Keratinocyte (primary cell): ENCODE data around the gene TRIM10. TPM values are rescaled to one million over a fixed set of nuclear protein-coding genes. Genes with fewer than 3 reads are reported as not detected.
A peak's percentile ranks its signal among the peaks of the same experiment; 100 is the strongest.

Source experiments
- DNase-seq: peaks from one replicate; pipeline ENCODE4 v3.0.0-alpha.2; 2011; ENCODE audit warnings: low read depth, missing footprints, low spot score
- FAIRE-seq: peaks from 2 replicates; lab custom pipeline; 2011; peaks lifted over from hg19 to GRCh38; lab: Jason Lieb, UNC
- H2AFZ ChIP-seq: 2 replicates; pipeline ENCODE4 v1.6.0; 2012; ENCODE audit warnings: low read length, control low read depth, inconsistent platforms; ENCODE audit not compliant: control insufficient read depth
- H3K27ac ChIP-seq: 2 replicates; pipeline ENCODE4 v1.5.1; 2011; ENCODE audit warnings: low read length; ENCODE audit not compliant: control insufficient read depth, insufficient read depth
- H3K27me3 ChIP-seq: 3 replicates; pipeline ENCODE4 v1.6.0; 2011; ENCODE audit warnings: low read length; ENCODE audit not compliant: control insufficient read depth, insufficient read depth; ENCODE audit errors: extremely low read depth
- H3K36me3 ChIP-seq, 2 experiments: 2 replicates in 1 of 2; 3 replicates in 1 of 2; pipeline ENCODE4 v1.5.1; 2011; ENCODE audit warnings: low read length in 2 of 2, mild to moderate bottlenecking in 1 of 2; ENCODE audit not compliant: control insufficient read depth in 2 of 2, insufficient read depth in 2 of 2; ENCODE audit errors: extremely low read depth in 1 of 2
- H3K4me1 ChIP-seq: 3 replicates; pipeline ENCODE4 v1.5.1; 2011; ENCODE audit warnings: low read length; ENCODE audit not compliant: control insufficient read depth, insufficient read depth; ENCODE audit errors: extremely low read depth
- H3K4me2 ChIP-seq: 3 replicates; pipeline ENCODE4 v1.6.0; 2011; ENCODE audit warnings: low read depth, low read length; ENCODE audit not compliant: control insufficient read depth, insufficient read depth; ENCODE audit errors: extremely low read depth
- H3K4me3 ChIP-seq, 3 experiments: fragments of 200-600 bp in 1 of 3; sonication (generic) in 1 of 3; 2 replicates in 2 of 3; 3 replicates in 1 of 3; pipeline ENCODE4 v1.5.1; 2011 to 2016; ENCODE audit warnings: low read length in 3 of 3, mild to moderate bottlenecking in 3 of 3, control low read depth in 2 of 3, inconsistent platforms in 1 of 3, low read depth in 1 of 3, mixed read lengths in 1 of 3, mixed run types in 1 of 3, moderate library complexity in 1 of 3; ENCODE audit not compliant: control insufficient read depth in 2 of 3, insufficient read depth in 2 of 3; ENCODE audit errors: extremely low read depth in 1 of 3
- H3K79me2 ChIP-seq: 2 replicates; pipeline ENCODE4 v1.6.0; 2012; ENCODE audit warnings: low read length; ENCODE audit not compliant: control insufficient read depth, insufficient read depth
- H3K9ac ChIP-seq: 3 replicates; pipeline ENCODE4 v1.6.0; 2011; ENCODE audit warnings: low read length; ENCODE audit not compliant: control insufficient read depth, insufficient read depth; ENCODE audit errors: extremely low read depth
- H3K9me1 ChIP-seq: 3 replicates; pipeline ENCODE4 v1.6.0; 2011; ENCODE audit warnings: low read length; ENCODE audit not compliant: control insufficient read depth, insufficient read depth; ENCODE audit errors: extremely low read depth
- H3K9me3 ChIP-seq: 2 replicates; pipeline ENCODE4 v1.5.1; 2012; ENCODE audit warnings: low read depth, low read length; ENCODE audit not compliant: control insufficient read depth
- H4K20me1 ChIP-seq: 3 replicates; pipeline ENCODE4 v1.6.0; 2011; ENCODE audit warnings: low read length; ENCODE audit not compliant: control insufficient read depth, insufficient read depth; ENCODE audit errors: extremely low read depth
- EZH2 ChIP-seq: IDR thresholded peaks from one replicate; pipeline ENCODE4 v1.6.1; 2012; ENCODE audit warnings: inconsistent platforms, mild to moderate bottlenecking, low read length, moderate library complexity
- dilution Hi-C: fragments of 300-500 bp; cut with MboI; formaldehyde crosslinking; loops from one replicate; pipeline ENCODE4 v1.7.0; 2020; ENCODE audit warnings: low sequenced_read_pairs; ENCODE audit not compliant: extremely low pct_ligation_motif_present
- polyA plus RNA-seq, 5 experiments: library from polyadenylated mRNA; depleted of rRNA in 3 of 5; stranded (reverse) in 3 of 5; stranded (forward) in 1 of 5; unstranded in 1 of 5; fragments of >200 nt; gene quantifications; 1 replicate in 1 of 5; 2 replicates in 3 of 5; 3 replicates in 1 of 5; pipeline versions ENCODE4 v1.2.1 to v1.2.3, GENCODE V29; 2011 to 2012; ENCODE audit warnings: missing spikeins in 2 of 5, low read depth in 1 of 5, low replicate concordance in 1 of 5
- TF ChIP-seq, protein P1 (sequence below), 3 experiments: IDR thresholded peaks in 1 of 3; conservative IDR thresholded peaks in 1 of 3; optimal IDR thresholded peaks in 1 of 3; 2 replicates in 2 of 3; 3 replicates in 1 of 3; pipeline versions ENCODE3 to v1.5.1; 2011; ENCODE audit warnings: low read length in 3 of 3, mild to moderate bottlenecking in 3 of 3, moderate library complexity in 2 of 3, control low read depth in 1 of 3, inconsistent platforms in 1 of 3; ENCODE audit not compliant: insufficient read depth in 2 of 3; ENCODE audit errors: extremely low read depth in 1 of 3

The TRIM10 gene
- polyA plus RNA-seq, 1 donor (not counting 4 experiments of a cell fraction or from before 2014, with no cell fraction given): not detected

DNA sequence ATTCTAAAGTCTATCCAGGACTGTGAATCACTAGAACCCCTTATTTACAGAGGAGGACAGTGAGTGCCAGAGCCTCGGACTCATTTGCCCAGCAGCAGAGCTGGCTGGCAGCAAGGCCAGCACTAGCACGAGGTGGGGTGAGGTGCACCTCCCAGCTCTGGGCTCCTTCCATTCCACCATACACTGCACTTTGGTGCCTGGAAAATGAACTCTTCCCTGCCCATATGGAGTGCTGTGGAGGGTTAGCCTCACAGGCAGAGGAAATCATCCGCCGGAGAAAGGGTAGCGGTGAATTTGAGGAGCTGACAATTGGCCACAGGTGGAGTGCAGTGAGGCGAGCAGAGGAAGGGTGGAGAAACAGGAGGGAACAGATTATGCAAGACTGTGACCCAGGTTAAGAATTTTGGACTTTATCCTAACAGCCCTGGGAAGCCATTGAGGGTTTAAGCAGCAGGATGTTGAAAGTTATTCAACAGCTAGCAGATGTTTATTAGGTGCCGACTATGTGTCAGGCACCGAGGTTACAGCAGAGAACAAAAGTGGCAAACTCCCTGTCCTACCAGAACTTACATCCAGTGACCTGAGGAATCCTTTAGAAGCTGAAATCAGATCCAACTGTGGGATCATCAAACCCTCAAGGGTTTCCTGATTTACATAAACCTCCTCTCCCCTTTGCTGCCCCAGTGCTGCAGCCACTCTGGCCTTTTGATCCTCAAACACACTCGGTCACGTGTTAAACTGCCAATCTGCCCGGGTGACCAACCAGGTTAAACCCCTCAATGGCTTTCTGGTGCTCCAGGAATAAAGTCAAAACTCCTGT, 46.0 kb upstream of the TRIM10 start:
- TF ChIP-seq, protein P1, sequence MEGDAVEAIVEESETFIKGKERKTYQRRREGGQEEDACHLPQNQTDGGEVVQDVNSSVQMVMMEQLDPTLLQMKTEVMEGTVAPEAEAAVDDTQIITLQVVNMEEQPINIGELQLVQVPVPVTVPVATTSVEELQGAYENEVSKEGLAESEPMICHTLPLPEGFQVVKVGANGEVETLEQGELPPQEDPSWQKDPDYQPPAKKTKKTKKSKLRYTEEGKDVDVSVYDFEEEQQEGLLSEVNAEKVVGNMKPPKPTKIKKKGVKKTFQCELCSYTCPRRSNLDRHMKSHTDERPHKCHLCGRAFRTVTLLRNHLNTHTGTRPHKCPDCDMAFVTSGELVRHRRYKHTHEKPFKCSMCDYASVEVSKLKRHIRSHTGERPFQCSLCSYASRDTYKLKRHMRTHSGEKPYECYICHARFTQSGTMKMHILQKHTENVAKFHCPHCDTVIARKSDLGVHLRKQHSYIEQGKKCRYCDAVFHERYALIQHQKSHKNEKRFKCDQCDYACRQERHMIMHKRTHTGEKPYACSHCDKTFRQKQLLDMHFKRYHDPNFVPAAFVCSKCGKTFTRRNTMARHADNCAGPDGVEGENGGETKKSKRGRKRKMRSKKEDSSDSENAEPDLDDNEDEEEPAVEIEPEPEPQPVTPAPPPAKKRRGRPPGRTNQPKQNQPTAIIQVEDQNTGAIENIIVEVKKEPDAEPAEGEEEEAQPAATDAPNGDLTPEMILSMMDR (optimal IDR thresholded peaks at IDR 0.05 in 1 of 3, IDR thresholded peaks at IDR 0.05 in 1 of 3, conservative IDR thresholded peaks at IDR 0.05 in 1 of 3; ENCODE audit: extremely low read depth in 1 of 3, insufficient read depth in 2 of 3, low read length in 3 of 3): no peak
- TF ChIP-seq EZH2: no peak
- FAIRE-seq: peak; percentile 59
- Histone ChIP-seq H3K4me3 (peak overlapping the region in 2 of 3 experiments; percentile 28 to 30), H3K79me2 (peaks cover 79% of the 10 kb centered on the region), H3K9me1 (no peaks in the 10 kb centered on the region), H3K27ac (peak overlapping the region; percentile 19), H2AFZ (no peak overlapping the region), H3K9me3 (no peaks in the 10 kb centered on the region), H4K20me1 (peaks cover 3% of the 10 kb centered on the region), H3K4me1 (peaks cover 50% of the 10 kb centered on the region), H3K27me3 (no peaks in the 10 kb centered on the region), H3K36me3 (peaks cover 0 to 4% of the 10 kb centered on the region in 2 experiments), H3K4me2 (peak overlapping the region; percentile 76), H3K9ac (peak overlapping the region; percentile 24)
- DNase-seq: no peak
- dilution Hi-C loops: no loop called here

DNA sequence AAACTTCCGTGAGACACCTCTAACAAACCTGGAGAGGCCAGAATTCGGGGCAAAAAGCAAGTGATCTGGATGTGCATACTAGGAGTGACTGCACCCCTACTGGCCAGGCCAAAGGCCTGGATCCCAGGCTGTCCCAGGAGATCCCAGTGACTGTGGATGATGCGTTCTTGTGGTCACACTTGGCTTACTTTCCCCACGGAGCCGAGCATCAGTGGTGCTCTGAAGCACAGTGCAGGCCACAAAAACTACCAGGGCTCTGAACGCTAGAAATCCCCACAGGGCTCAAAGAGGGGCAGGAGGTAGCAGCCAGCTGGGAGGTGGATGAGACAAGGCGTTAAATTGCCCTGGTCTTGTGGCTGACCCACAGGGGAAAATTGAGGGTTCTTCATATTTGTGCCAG, 45.1 kb upstream of the TRIM10 start:
- peaks cover 3% of the 10 kb centered on the region for H4K20me1 ChIP-seq
- H3K27ac ChIP-seq: no peak overlapping the region
- H3K27me3 ChIP-seq: no peaks in the 10 kb centered on the region
- H3K9me1 ChIP-seq: no peaks in the 10 kb centered on the region
- H3K9me3 ChIP-seq: no peaks in the 10 kb centered on the region
- H3K4me3 ChIP-seq: no peak overlapping the region
- peaks cover 0 to 4% of the 10 kb centered on the region in 2 experiments for H3K36me3 ChIP-seq
- H3K4me2 ChIP-seq: no peak overlapping the region
- FAIRE-seq (no peak), DNase-seq (no peak)
- peaks cover 49% of the 10 kb centered on the region for H3K4me1 ChIP-seq
- no peak overlapping the region for H2AFZ ChIP-seq
- H3K79me2 ChIP-seq: peaks cover 70% of the 10 kb centered on the region
- dilution Hi-C loops: no loop called here
- TF ChIP-seq EZH2: no peak
- TF ChIP-seq, protein P1 (optimal IDR thresholded peaks at IDR 0.05 in 1 of 3, IDR thresholded peaks at IDR 0.05 in 1 of 3, conservative IDR thresholded peaks at IDR 0.05 in 1 of 3; ENCODE audit: extremely low read depth in 1 of 3, insufficient read depth in 2 of 3, low read length in 3 of 3): no peak
- no peak overlapping the region for H3K9ac ChIP-seq
